ENCODE measurements around the gene HSPD1. TPM values are rescaled to one million over a fixed set of nuclear protein-coding genes. Genes with fewer than 3 reads are reported as not detected.
A peak's percentile ranks its signal among the peaks of the same experiment; 100 is the strongest.

HSPD1 gene
- total and polyA plus RNA-seq, 2 of the 13 experiments (the other 11 are each of a cell fraction or from before 2014, with no cell fraction given), result 685 to 2,610 TPM

GRCh38 chr2:197500503-197501131, 977 bp upstream of the HSPD1 start (continued):
- TF ChIP-seq DZIP1 (CRISPR knock-in tag; IDR thresholded peaks at IDR 0.05) (no peak), ZNF460 (CRISPR knock-in tag; IDR thresholded peaks at IDR 0.05; ENCODE audit: borderline replicate concordance) (no peak), ARHGAP35 (CRISPR knock-in tag; IDR thresholded peaks at IDR 0.05; ENCODE audit: borderline replicate concordance) (no peak), FOSL1 (CRISPR knock-in tag; IDR thresholded peaks at IDR 0.05; ENCODE audit: borderline replicate concordance) (peak; percentile 9; the same call in 1 of the 2 replicates), BHLHE40 (IDR thresholded peaks at IDR 0.05; ENCODE audit: low read length) (no peak), ZBTB21 (CRISPR knock-in tag; IDR thresholded peaks at IDR 0.05) (0 out of 2 replicates have a peak, but pooled peaks have one; percentile 27), JUN (CRISPR knock-in tag; IDR thresholded peaks at IDR 0.05) (no peak), ATF5 (CRISPR knock-in tag; IDR thresholded peaks at IDR 0.05; ENCODE audit: low read depth) (no peak; the same call in 1 of the 2 replicates), RFXANK (CRISPR knock-in tag; IDR thresholded peaks at IDR 0.05) (no peak), ZNF235 (CRISPR knock-in tag; IDR thresholded peaks at IDR 0.05; ENCODE audit: borderline replicate concordance) (no peak), USF2 (IDR thresholded peaks at IDR 0.05; ENCODE audit: low read depth, low read length) (no peak), USF2 (CRISPR knock-in tag; IDR thresholded peaks at IDR 0.05; ENCODE audit: borderline replicate concordance) (no peak), TEAD2 (CRISPR knock-in tag; IDR thresholded peaks at IDR 0.05) (peak; percentile 75; the same call in 1 of the 2 replicates), RXRA (CRISPR knock-in tag; IDR thresholded peaks at IDR 0.05) (no peak), ZNF816 (CRISPR knock-in tag; IDR thresholded peaks at IDR 0.05; ENCODE audit: borderline replicate concordance) (0 out of 2 replicates have a peak, but pooled peaks have one; percentile 34), NONO (IDR thresholded peaks at IDR 0.05) (no peak), NONO (CRISPR knock-in tag; conservative IDR thresholded peaks at IDR 0.05) (no peak), HOXA5 (CRISPR knock-in tag; IDR thresholded peaks at IDR 0.05) (no peak; the same call in 1 of the 2 replicates), ZNF232 (CRISPR knock-in tag; IDR thresholded peaks at IDR 0.05; ENCODE audit: borderline replicate concordance) (no peak), ZNF335 (CRISPR knock-in tag; IDR thresholded peaks at IDR 0.05) (no peak), SIN3A (IDR thresholded peaks at IDR 0.05; ENCODE audit: borderline replicate concordance, low read depth, low read length) (no peak)
- TF ChIP-seq, protein P1, sequence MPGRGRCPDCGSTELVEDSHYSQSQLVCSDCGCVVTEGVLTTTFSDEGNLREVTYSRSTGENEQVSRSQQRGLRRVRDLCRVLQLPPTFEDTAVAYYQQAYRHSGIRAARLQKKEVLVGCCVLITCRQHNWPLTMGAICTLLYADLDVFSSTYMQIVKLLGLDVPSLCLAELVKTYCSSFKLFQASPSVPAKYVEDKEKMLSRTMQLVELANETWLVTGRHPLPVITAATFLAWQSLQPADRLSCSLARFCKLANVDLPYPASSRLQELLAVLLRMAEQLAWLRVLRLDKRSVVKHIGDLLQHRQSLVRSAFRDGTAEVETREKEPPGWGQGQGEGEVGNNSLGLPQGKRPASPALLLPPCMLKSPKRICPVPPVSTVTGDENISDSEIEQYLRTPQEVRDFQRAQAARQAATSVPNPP (CRISPR knock-in tag; IDR thresholded peaks at IDR 0.05), result no peak
